G401 (cell line): Measurements from ENCODE around the gene FIGNL1. TPM values are rescaled to one million over a fixed set of nuclear protein-coding genes. Genes with fewer than 3 reads are reported as not detected.
A peak's percentile ranks its signal among the peaks of the same experiment; 100 is the strongest.
"Not testable (repeated sequence)": the region's sequence is repeated elsewhere in the genome, so short reads cannot be mapped to it uniquely, and the experiment has no call there.

Experiments used
- DNase-seq: peaks from one replicate; pipeline ENCODE4 v3.0.0-alpha.2; 2015; ENCODE audit warnings: low spot score
- in situ Hi-C: cut with HindIII; loops from 2 replicates; pipeline ENCODE4 v1.10.0; 2016; ENCODE audit warnings: low sequenced_read_pairs, mixed read lengths
- total RNA-seq: library from RNA; depleted of rRNA; stranded (reverse); fragments of >200 nt; shearing (Covaris generic); gene quantifications from 2 replicates; pipeline ENCODE4 v1.2.3, GENCODE V29; 2014

FIGNL1 gene
- total RNA-seq, 1 experiment from 2014 or later, result 17.2 TPM

DNA sequence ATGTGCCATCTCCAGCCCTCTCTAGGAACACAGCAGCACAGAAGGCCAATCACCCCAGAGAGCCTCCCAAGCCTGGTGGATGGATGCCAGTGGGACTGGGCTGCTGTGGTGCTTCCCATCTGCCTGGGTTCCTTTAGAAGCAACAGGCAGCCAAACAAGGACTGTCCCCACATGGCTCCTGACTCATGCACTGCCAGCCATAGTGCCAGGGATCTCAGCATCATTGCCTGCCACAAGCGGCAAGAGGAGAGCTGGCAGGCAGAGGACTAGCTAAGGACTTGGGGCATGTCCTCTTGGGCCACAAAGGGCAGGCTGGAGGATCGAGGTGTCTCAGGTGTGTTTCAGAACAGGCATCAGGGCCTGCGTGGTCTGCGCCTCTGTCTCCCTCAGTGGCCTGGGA is 23.4 kb upstream of the FIGNL1 start:
- DNase-seq, result no peak
- in situ Hi-C loops, result no loop called here

DNA sequence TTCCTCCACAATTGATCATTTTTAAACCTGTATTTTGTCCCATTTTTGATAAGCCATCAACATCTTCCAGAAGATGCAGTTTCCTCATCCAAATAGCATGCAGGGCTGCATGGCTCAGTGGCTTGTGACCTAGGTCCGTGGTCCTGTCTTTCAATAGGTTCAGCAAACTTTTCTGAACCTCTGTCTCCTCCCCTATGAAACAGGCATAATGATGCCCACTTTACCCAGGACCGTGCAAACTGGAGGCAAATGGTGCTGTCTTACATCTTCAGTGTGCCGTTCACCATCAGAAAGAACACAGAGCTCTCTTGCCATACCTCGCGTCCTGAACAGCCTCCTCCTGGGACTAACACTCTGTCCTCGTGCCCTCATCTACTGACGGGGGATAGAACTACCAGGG is 22.3 kb upstream of the FIGNL1 start:
- no peak for DNase-seq
- in situ Hi-C loops, result no loop called here

DNA sequence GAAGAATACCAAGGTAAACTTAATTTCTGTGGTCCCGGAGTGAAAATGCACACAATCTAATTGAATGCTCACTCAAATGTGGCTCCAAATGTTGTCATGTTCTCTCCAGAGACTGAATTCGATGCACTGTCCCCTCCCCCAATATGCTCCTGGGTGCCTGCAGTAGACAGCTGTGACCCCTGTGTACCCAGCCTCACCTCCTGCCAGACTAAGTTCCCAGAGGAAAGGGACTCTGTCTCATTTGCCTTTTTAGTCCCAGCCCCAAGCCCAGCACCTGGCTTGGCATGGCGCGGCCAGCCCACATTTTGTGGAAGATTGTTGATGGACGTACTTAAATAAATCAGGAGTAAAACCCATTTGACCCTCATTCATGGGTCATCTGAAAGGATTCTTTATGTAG is 21.8 kb upstream of the FIGNL1 start:
- no peak for DNase-seq
- in situ Hi-C loops, result no loop called here

DNA sequence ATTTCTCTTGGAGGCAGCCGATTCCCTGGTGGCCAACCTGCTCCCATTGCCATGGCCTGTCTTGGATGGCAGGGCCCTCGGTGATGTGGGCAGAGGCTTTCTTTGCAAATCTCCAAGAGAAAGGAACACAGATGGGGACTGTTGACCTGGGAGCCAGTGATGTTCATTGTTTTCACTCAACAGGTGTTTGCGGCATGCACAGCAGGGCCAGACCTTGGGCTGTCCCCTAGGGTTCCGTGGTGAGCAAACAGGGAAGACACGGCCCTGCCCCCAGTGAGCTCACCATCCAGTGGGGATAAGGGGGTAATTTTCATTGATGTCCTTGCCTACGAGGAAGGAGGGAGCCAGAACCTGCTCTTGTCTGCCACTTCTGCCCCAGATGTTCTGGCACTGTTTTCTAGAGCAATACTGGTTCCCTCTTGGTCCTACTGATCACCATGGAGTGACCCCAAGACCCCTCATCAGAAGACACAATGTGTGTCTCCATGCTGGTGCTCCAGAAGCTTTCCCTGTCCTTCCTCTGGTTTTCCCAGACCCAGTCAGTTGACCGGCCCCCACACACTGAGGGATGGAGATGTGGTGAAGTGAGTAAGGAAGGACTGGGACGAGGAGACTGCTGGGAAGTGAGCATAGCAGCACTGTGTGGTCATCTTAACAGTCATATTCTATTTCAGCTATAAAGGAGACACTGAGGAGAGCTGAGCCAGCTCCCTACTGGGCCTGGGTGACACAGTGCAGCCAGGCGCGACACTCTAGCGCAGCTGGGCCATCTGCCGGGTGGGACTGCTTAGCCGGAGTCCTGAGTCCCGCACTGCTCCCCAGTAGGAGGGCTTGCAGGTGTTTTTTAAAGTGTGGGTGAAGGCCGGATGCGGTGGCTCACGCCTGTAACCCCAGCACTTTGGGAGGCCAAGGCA is 20.4 kb upstream of the FIGNL1 start:
- in situ Hi-C loops, result no loop called here

DNA sequence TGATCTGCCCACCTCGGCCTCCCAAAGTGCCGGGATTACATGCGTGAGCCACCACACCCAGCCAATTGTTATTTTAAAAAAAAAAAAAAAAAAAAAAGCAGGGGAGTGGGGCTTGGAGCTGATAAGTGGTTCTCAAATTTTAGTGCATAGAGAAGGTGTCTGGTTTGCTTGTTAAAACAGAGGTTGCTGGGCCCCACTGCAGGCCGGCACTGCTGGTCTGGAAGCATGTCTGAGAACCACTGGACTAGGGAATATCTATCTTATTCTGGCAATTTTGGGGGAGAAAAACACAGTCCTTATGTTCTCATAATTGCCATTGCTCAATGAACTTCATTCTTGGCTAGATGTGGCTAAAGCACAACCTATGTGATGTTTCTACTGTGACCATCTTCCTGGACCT is 19.0 kb upstream of the FIGNL1 start:
- DNase-seq, result no peak
- in situ Hi-C loops, result no loop called here

More for the DNA sequence above, 20.4 kb upstream of the FIGNL1 start:
- DNase-seq, result no peak

DNA sequence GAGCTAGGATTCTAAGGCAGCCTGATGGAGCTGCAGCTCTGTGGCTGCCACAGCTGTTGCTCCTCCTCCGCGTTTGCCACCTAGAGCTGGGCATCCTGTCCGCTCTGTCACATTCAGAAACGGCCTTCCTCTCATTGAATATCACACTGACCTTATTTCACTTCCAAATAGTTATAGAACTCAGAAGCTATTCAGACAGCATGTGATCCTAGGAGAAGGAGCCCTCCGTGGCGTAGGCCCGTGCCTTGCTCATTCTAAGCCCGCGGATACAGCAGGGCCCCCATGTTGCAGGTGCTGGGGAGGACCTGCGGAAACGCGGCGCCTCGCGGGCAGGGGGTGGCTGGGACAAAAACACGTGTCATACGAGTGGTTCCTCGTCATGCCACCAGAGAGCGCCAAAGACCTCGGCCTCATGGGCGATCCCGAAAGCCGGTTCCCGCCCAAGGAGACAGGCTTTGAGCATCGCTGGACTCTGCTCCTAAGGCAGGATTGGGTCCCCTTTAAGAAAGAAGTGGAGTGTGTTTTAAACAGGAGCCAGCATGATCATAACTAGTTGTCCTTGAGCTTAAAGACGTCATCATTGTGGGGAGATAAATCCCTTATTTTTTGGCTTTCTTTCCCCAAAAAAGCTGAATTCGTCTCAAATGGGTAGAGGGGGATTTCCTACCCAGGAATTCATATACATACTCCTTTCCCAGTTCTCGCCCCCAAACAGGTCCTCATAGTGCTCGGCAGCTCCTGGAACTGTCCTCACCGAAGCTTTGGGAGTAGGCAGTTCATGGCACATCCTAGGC is 17.9 kb upstream of the FIGNL1 start:
- peak; percentile 84 for DNase-seq
- in situ Hi-C loops, result no loop called here

DNA sequence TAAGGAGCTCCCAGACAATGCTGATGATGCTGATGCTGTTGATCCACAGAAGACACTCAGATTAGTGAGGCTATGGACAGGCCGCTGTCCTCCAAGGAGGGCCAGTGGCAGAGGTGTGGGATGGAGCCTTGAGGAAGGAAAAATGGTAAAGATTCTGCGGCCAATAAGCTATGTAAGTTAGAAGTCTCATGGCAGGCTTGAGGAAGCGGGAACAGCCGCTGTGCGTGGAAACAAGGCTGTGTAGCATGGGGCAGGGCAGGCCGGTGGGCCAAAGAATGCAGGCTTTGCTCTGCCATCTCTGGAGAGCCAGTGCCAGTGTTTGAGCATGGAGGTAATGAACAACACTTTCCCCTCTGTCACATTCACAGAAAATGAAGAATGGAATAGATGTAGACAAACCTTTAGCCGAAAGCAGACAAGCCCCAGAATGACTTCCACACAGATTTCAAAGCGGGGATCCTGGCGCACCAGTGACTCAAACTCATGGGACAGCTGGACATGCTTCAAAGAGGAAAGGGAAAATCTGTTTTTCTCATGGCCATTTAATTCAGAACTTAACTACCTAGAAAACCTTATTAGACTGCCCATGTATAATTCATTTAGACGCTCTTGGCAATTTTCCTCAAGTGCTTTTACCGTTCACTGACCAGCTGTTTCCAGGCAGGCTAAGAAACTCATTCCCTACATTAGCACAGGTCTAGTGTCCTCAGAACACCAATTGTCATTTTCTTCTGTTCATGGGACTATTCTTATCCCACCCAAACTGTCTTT is 16.9 kb upstream of the FIGNL1 start:
- in situ Hi-C loops, result no loop called here
- no peak for DNase-seq

DNA sequence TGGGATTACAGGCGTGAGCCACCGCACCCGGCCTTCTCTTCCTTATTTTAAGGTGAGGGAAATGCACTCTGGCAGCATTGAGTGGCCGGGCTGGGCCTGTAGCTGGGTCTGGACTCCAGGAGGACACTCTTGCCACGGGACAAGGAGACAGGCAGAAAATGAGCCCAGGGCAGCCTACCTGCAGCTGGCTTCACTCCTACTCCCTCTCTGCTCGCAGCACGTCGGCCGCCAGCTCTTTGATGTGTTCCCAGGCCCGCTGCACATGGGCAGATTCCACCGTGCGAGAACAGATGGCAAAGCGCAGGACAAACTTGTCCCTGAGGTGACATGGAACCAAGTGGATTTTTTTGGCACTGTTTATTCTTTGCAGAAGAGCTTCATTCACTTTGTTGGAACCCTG is 12.9 kb upstream of the FIGNL1 start:
- in situ Hi-C loops, result no loop called here

DNA sequence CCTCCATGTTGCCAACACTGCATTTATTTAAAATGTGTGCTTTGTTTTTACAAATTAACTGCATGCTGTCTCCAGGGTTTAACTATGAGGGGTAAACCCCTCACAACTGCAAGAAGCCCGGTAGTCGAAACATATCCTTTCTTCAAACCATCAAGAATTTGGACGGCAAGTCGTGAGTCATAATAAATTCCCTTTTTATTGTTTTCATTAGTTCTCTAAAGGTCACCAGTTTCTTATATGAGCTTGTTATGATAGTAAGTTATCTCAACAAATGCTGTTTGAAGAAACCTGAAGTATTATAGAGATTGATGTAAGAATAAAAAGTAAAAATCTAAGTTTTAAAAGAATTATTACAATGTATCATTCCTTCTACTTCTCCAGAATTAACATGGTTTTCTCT is 12.2 kb upstream of the FIGNL1 start:
- in situ Hi-C loops, result no loop called here
- no peak for DNase-seq

More for the DNA sequence above, 12.9 kb upstream of the FIGNL1 start:
- peak; percentile 21 for DNase-seq

DNA sequence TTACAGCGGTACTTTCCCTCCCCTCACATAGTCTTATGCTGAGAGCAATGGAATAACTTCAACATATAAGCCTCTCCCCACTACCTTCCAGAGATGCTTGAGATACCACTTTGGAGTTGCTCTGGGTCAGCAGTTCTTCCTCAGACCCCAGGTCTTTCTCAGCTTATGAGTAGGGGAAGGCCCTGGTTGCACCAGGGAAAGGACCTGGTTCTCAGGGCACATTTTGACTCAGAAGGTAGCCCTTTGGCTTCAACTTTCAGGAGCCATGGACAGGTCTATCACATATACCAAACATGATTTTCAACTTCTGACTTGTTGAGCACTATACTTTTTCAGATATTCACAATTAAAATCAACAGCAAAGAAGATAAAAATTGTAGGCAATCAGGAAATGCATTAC is 11.5 kb upstream of the FIGNL1 start:
- DNase-seq, result no peak
- in situ Hi-C loops, result no loop called here

DNA sequence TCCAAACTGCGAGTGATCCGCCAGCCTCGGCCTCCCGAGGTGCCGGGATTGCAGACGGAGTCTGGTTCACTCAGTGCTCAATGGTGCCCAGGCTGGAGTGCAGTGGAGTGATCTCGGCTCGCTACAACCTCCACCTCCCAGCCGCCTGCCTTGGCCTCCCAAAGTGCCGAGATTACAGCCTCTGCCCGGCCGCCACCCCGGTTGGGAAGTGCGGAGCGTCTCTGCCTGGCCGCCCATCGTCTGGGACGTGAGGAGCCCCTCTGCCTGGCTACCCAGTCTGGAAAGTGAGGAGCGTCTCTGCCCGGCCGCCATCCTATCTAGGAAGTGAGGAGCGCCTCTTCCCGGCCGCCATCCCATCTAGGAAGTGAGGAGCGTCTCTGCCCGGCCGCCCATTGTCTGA is 9.0 kb upstream of the FIGNL1 start:
- in situ Hi-C loops, DNase-seq: not testable (repeated sequence)

DNA sequence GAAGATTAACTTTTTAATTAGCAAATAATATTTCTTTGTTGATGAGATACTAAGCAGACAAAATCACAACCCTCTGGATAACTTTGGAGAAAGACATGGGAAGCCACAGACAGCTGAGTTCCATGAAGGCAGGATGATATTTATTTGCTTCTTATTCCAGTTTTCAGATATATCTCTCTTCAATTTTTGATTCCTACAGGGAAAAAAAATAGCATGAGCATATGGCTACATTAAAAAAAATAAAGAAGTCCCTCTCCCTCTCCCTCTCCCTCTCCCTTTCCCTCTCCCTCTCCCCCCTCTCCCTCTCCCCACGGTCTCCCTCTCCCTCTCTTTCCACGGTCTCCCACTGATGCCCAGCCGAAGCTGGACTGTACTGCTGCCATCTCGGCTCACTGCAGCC is 8.5 kb upstream of the FIGNL1 start:
- in situ Hi-C loops, DNase-seq: not testable (repeated sequence)

DNA sequence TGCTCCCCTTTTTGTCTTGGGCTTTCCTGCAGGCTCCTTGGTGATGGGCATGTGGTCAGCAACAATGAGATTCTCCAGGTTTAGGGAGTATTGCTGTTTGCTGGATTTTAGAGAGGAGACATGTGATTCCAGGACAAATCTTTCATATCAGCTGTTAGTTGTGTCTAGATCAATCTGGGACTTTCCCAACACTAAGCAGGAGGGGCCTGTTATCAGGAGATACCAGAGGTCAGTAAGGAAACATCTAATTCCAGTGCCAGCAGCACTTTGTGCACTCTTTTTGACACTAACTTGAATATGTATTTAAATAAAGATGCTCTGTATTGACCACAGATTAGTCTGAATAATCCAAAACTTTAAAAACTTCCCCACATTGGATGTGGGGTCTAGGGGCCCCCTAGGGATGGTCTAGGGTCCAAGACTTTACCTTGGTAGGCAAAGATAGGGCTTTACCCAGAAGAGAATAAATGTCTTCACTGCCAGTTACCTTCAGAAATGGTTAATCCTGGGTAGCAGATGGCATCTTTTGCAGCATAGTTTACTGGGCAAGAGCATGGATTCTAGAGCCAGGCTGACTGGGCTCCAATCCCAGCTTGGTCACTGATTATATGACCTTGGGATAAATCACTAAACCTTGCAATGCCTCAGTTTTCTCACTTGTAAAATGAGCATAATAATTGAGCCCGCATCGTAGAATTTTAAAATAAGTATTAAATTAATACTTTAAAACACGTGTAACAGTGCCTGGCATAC is 6.4 kb upstream of the FIGNL1 start:
- peak; percentile 59 for DNase-seq
- in situ Hi-C loops, result no loop called here

DNA sequence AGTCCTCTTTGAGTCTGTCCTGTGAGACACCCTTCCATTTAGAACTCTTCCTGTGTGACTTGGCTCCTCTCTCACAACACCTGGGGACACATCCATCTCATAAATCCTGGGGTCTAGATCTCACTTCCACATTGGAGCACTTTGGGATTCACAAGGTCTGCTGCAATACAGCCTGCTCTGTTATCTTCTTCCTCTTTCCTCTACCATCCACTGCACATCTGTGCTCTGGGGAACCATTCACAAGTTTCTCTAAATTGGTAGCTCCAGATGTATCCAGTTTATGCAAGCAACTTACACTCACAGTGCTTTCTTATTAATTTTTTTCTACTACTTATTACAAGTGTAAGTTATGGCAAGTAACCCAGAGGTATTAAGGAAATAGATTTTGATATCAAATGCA is 5.5 kb upstream of the FIGNL1 start:
- in situ Hi-C loops, result no loop called here
- no peak for DNase-seq

DNA sequence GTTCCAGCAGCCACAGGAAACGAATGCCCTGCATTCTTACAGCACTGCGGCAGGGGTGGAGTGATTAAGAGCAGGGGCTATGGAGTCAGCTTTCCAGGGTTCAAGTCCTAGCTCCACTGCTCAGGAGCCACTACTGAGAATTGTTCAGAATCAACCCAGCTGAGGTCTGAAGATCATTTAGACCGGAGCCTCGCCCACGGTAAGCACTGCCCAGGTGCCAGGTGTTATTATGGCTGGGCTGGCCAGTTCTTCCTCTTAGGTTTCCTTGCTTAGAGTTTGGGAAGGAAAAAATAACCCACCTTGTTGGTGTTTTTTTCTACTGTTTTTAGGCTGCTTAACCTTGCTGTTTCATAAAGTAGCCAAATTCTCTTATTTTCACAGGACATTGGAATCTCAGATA is 4.8 kb upstream of the FIGNL1 start:
- DNase-seq, result no peak
- in situ Hi-C loops, result no loop called here

DNA sequence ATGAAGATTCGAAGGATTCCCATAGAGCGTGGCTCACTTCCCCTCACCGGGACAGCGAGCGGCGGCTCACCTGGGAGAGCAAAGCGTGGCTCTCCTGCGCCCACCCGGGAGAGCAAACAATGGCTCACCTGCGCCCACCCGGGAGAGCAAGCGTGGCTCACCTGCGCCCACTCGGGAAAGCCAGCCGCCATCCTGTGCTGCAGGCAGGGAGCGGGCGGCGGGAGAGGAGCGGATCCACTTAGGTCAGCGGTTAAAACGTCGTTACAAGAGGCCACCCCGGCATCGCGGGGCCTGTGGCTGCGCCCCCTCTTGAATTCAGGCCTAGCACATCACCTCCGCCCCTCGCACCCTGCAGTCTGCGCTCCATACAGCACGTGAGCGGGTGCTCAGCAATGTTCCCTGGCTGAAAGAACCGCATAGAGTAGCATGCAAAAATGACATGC is 461 bp upstream of the FIGNL1 start:
- no peak for DNase-seq
- in situ Hi-C loops, result no loop called here

DNA sequence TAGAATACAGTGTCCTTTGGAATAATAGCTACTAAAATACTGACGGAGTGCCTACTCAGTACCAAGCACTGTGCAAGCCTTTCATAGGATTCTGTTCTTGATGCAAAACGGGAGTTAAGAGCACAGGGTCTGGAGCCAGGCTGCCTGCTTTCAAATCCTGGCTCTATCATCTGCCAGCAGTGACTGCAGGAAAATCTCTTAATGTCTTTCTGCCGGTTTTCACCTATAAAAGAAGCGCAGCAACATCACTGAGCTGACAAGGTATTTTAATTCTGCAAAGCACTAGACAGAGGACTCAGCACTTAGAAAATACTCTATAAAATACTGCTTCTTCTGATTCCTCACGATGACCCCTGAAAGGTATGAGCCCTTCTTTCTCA is 659 bp downstream of the FIGNL1 start:
- in situ Hi-C loops, result no loop called here
- DNase-seq, result peak; percentile 20

DNA sequence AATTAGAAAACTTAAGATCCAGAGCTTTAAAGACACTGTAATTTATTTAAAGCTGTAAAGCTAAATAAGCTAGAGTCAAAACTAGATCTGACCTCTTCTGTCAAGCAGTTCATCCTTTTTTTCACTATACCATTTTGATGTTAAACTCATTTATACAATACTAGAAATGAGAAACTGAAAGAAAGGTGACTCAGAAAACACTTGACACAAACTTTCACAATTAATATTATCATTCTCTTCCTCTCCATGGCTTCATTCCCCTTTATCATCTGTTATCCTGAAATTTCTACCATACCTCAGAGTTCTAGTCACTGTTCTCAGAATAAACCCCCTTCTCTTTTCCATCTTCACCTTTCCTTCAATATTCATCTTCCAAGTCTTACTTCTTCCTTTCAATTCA is 1.3 kb downstream of the FIGNL1 start:
- in situ Hi-C loops, result no loop called here

DNA sequence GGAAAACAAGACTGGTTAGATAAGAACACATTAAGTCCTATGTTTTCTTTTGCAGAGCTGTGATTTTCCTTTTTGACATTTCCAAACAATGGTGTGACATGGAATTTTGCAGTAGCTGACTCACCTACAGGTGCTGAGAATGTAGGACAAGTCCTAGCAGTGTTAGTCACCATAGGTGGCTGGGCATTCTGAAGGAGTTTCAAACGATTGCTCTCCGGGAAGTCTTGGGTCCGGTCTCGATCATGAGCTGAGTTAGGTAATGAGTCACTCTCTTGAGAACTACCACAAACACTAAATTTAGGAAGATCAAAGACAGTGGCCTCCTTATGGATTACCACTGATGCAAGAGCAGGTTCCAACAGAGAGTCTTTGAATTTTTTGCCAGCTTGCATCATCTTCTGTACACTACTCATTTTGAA is 3.6 kb downstream of the FIGNL1 start:
- no peak for DNase-seq
- in situ Hi-C loops, result no loop called here

More for the DNA sequence above, 1.3 kb downstream of the FIGNL1 start:
- DNase-seq, result no peak
